Activated CD8-positive, alpha-beta T cell treated with anti-CD3 and anti-CD28 coated beads, Interleukin-2, amount 10 ng/mL, durations not matched to agents 7 days and 5 days (primary cell): ENCODE measurements around the gene LSAMP. TPM values are rescaled to one million over a fixed set of nuclear protein-coding genes. Genes with fewer than 3 reads are reported as not detected.

Source experiments
- ATAC-seq: fragments of 150-1000 bp; cut with Tn5 transposase; one replicate; pipeline ENCODE4 v1.10.0; 2021; ENCODE audit warnings: moderate library complexity
- CTCF ChIA-PET: fragments of 350-600 bp; sonication (Branson Sonifier 250); formaldehyde crosslinking; loops from one replicate; lab custom pipeline; 2021; ENCODE audit warnings: antibody characterized with exemption; lab: Charles Lee
- POLR2A ChIA-PET: fragments of 350-600 bp; sonication (Branson Sonifier 250); formaldehyde crosslinking; loops from one replicate; lab custom pipeline; 2021; ENCODE audit warnings: antibody characterized with exemption; lab: Charles Lee
- DNase-seq: peaks from one replicate; pipeline ENCODE4 v3.0.0-alpha.2; 2020
- H3K27ac Mint-ChIP-seq: one replicate; pipeline ENCODE4 v1.8.0; 2021; ENCODE audit warnings: mild to moderate bottlenecking, mixed read lengths
- H3K27me3 Mint-ChIP-seq: one replicate; pipeline ENCODE4 v1.8.0; 2021; ENCODE audit warnings: low read depth, mixed read lengths
- H3K36me3 Mint-ChIP-seq: one replicate; pipeline ENCODE4 v1.8.0; 2021; ENCODE audit warnings: low read depth, mixed read lengths
- H3K4me1 Mint-ChIP-seq: one replicate; pipeline ENCODE4 v1.8.0; 2021; ENCODE audit warnings: low read depth, mixed read lengths
- H3K4me3 Mint-ChIP-seq: one replicate; pipeline ENCODE4 v1.8.0; 2021; ENCODE audit warnings: mild to moderate bottlenecking, mixed read lengths
- H3K9me3 Mint-ChIP-seq: one replicate; pipeline ENCODE4 v1.8.0; 2022; ENCODE audit warnings: mixed read lengths; ENCODE audit not compliant: insufficient read depth
- total RNA-seq, 2 experiments: library from RNA; stranded (reverse); gene quantifications; one replicate each; pipeline ENCODE4 v1.2.3, GENCODE V29; 2021

Gene LSAMP
- total RNA-seq, 2 experiments from 2014 or later, result not detected

DNA sequence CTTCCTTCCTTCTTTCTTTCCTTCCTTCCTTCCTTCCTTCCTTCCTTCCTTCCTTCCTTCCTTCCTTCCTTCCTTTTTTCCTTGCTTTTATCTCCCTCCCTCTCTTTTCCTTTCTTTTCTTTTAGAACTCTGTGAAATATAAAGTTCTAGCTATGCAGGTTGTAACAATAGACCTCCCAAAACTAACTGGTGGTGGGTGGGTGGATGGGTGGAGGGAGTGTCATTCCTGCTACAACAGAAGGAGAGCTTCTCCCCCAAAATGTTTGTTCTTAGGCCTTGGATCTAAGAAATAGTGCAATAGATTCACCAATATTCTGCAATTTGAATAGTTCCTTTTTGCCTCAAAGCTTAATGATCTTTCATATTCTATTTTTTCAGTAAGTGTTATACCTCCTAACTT, 606.0 kb downstream of the LSAMP start:
- no peak for ATAC-seq
- ChIA-PET POLR2A (interaction anchor here (1.1 kb wide), 1 partner anchor 32 kb away, joined by 3 read pairs; no protein-coding TSS in a partner anchor), CTCF (interaction anchor here (0.7 kb wide), 1 partner anchor 55 kb away, joined by 4 read pairs; no protein-coding TSS in a partner anchor)
- Mint-ChIP-seq H3K4me3 (no peak overlapping the region), H3K36me3 (no peaks in the 10 kb centered on the region), H3K27ac (no peak overlapping the region), H3K27me3 (peaks cover 8% of the 10 kb centered on the region), H3K4me1 (no peaks in the 10 kb centered on the region), H3K9me3 (no peaks in the 10 kb centered on the region)
- no peak for DNase-seq

- Mint-ChIP-seq H3K4me3 (no peak overlapping the region), H3K4me1 (no peaks in the 10 kb centered on the region), H3K9me3 (no peaks in the 10 kb centered on the region), H3K36me3 (no peaks in the 10 kb centered on the region), H3K27ac (no peak overlapping the region), H3K27me3 (peaks cover 9% of the 10 kb centered on the region)
- ATAC-seq (no peak), DNase-seq (no peak)
- POLR2A ChIA-PET, result interaction anchor here (1.1 kb wide), 1 partner anchor 32 kb away, joined by 3 read pairs; no protein-coding TSS in a partner anchor
- CTCF ChIA-PET, result no interaction called here
Measured at GRCh38 chr3:115838786-115839185, 606.5 kb downstream of the LSAMP start.

- ChIA-PET POLR2A (no interaction called here), CTCF (interaction anchor here (2.3 kb wide), 1 partner anchor 22 kb away, joined by 7 read pairs; no protein-coding TSS in a partner anchor)
- peaks cover 13% of the 10 kb centered on the region for H3K27me3 Mint-ChIP-seq
- DNase-seq (no peak), ATAC-seq (no peak)
- no peaks in the 10 kb centered on the region for H3K36me3 Mint-ChIP-seq
- H3K4me3 Mint-ChIP-seq, result no peak overlapping the region
- no peaks in the 10 kb centered on the region for H3K4me1 Mint-ChIP-seq
- no peaks in the 10 kb centered on the region for H3K9me3 Mint-ChIP-seq
- no peak overlapping the region for H3K27ac Mint-ChIP-seq
Measured at GRCh38 chr3:115836944-115837343, 608.3 kb downstream of the LSAMP start.

DNA sequence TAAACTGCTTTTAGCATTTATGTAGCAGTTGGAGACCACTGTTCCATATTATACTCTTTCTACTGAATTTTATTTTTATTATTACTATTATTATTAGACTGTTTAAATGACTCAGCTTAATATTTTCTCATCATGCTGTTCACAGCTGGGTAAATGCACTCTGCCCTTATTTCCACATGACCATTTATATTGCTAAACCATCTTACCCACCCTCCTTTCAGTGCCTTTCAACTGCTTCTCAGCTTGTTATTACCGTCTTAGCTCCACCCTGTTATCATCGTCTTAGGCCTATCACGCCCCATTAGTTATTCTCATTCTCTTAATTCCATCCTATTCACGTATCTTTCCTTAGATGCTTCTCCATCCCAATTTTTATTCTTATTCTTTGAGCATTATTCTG, 609.3 kb downstream of the LSAMP start:
- CTCF ChIA-PET, result interaction anchor here (0.7 to 2.3 kb wide), 4 partner anchors 15 to 617 kb away, joined by 3 to 7 read pairs (median 3); no protein-coding TSS in a partner anchor
- no peak for DNase-seq
- Mint-ChIP-seq H3K9me3 (no peaks in the 10 kb centered on the region), H3K36me3 (no peaks in the 10 kb centered on the region), H3K27me3 (peaks cover 15% of the 10 kb centered on the region), H3K4me3 (no peak overlapping the region), H3K4me1 (no peaks in the 10 kb centered on the region), H3K27ac (no peak overlapping the region)
- no peak for ATAC-seq
- POLR2A ChIA-PET, result interaction anchor here (0.6 kb wide), 1 partner anchor 1155 kb away, joined by 3 read pairs; no protein-coding TSS in a partner anchor

DNA sequence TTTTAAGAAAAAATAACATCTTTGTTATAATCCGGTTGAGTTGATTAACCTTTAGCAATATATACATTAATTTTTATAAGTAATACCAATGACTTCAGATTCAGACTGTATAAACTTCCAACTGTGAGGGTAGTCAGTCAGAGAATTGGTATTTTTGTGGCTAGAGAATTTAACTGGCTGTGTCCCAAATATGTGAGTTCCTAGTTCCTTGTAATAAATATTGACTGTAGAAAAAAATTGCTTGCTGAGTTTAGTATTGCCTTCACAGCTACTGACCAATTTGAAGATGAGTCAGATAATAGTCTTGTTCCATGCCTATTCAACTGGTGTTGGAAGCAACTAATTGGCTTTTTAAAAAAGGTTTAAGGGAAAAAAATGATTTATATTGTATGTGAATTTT, 611.2 kb downstream of the LSAMP start:
- ChIA-PET CTCF (no interaction called here), POLR2A (no interaction called here)
- ATAC-seq (no peak), DNase-seq (no peak)
- Mint-ChIP-seq H3K27ac (no peak overlapping the region), H3K36me3 (no peaks in the 10 kb centered on the region), H3K4me3 (no peak overlapping the region), H3K9me3 (no peaks in the 10 kb centered on the region), H3K27me3 (peaks cover 20% of the 10 kb centered on the region), H3K4me1 (no peaks in the 10 kb centered on the region)

DNA sequence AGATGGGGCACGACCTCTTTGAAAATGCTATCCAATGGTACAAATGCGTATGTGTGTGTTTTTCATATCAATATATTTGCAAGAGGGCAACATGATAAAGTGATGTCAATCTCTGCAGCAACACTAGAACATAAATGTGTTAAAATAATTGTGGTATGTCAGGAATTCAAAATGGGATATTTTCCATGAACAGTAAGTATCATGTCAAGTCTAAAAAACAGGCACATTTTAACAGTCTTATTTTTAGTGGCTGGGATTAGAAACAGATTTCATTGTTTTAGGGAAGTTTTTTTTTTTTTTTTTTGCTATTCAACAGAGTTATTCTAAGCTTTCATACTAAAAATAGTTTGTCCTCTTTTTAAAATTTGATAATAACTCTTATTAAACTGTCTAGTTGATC, 612.2 kb downstream of the LSAMP start:
- Mint-ChIP-seq H3K4me3 (no peak overlapping the region), H3K27me3 (peaks cover 25% of the 10 kb centered on the region), H3K4me1 (no peaks in the 10 kb centered on the region), H3K36me3 (no peaks in the 10 kb centered on the region), H3K9me3 (no peaks in the 10 kb centered on the region), H3K27ac (no peak overlapping the region)
- DNase-seq, result no peak
- ATAC-seq, result no peak
- CTCF ChIA-PET, result interaction anchor here (1.5 kb wide), 1 partner anchor 9 kb away, joined by 3 read pairs; no protein-coding TSS in a partner anchor
- POLR2A ChIA-PET, result no interaction called here

GRCh38 chr3:115832265-115832664, 613.0 kb downstream of the LSAMP start:
- Mint-ChIP-seq H3K36me3 (no peaks in the 10 kb centered on the region), H3K9me3 (no peaks in the 10 kb centered on the region), H3K27me3 (peaks cover 24% of the 10 kb centered on the region), H3K27ac (no peak overlapping the region), H3K4me3 (no peak overlapping the region), H3K4me1 (no peaks in the 10 kb centered on the region)
- ChIA-PET POLR2A (no interaction called here), CTCF (interaction anchor here (1.3 to 1.6 kb wide), 3 partner anchors 9 to 17 kb away, joined by 3 to 5 read pairs (median 3); no protein-coding TSS in a partner anchor)
- ATAC-seq, result no peak
- no peak for DNase-seq

- Mint-ChIP-seq H3K36me3 (no peaks in the 10 kb centered on the region), H3K4me3 (no peak overlapping the region), H3K27ac (no peak overlapping the region), H3K4me1 (no peaks in the 10 kb centered on the region), H3K27me3 (peaks cover 24% of the 10 kb centered on the region), H3K9me3 (no peaks in the 10 kb centered on the region)
- ATAC-seq, result no peak
- CTCF ChIA-PET, result interaction anchor here (1.3 to 1.6 kb wide), 3 partner anchors 10 to 17 kb away, joined by 3 to 5 read pairs (median 3); no protein-coding TSS in a partner anchor
- no peak for DNase-seq
- POLR2A ChIA-PET, result no interaction called here
Measured at GRCh38 chr3:115831864-115832263, 613.4 kb downstream of the LSAMP start.

DNA sequence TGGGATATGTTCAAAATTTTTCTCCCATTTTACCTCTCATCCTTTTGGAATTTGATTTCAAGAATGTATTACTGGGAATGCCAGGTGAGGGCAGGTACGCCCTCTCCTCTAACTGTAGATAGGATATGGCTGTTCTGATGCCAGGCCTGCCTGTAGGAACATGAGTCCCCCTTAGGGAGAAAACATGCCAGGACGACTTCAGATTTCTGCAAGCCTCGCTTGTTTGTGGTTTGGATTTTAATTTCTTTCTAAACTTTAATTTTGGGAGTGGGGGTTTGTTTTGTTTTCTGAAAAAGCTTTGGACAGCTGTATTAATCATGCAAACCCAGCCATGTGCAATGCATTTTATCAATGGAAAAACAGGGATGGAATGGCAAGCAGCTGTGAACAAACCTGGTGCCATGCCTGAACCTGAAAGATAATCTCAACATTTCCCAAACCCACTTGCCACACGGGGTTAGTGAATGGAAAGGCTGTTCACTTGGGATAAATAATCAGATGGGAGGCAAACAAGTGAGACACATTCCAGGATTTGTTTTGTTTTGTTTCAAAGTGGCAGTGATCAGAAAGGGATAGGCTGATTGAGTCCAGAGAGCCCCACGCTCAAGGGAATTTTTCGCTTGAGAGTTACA, 614.4 kb downstream of the LSAMP start:
- Mint-ChIP-seq H3K4me1 (no peaks in the 10 kb centered on the region), H3K4me3 (no peak overlapping the region), H3K27ac (no peak overlapping the region), H3K36me3 (no peaks in the 10 kb centered on the region), H3K27me3 (peaks cover 25% of the 10 kb centered on the region), H3K9me3 (no peaks in the 10 kb centered on the region)
- POLR2A ChIA-PET, result no interaction called here
- DNase-seq (no peak), ATAC-seq (no peak)
- CTCF ChIA-PET, result no interaction called here

DNA sequence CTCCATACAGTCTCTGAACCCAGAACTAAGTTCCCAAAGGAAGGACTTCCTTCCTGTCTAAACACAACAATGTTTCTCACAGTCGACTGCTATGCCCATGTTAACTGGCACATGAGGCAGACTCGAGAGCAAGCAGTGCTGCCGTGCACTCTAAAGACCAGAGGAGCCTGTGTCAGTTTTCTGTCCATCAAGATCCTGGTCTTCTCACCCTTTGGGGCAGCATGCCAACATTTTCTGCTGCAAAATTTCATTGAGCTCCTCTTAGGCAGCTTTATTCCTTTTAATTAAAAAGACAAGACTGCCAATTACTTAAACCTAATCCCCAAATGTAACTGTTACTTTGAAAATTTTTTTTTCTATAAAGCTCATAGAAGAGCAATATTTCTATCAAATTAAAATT, 616.9 kb downstream of the LSAMP start:
- POLR2A ChIA-PET, result no interaction called here

DNA sequence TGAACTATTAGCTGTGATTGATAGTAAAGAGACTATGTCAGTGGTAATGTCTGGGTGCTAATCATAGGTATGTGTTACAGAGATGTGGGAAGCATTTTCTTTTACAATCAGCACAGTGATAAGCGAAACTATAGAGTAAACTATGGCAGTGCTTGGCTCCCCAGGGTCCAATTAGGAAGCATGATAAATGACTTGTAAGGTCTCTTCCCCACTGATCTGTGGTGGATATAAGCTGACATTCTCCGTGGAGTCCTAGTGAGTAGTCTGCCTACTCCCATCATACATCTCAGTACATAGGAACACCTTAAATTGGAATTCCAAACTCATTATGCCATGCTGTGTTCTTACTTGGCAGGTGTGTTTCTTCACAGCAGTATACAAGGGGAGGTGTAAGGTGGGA, 617.8 kb downstream of the LSAMP start:
- ATAC-seq, result no peak
- H3K27ac Mint-ChIP-seq, result no peak overlapping the region
- H3K36me3 Mint-ChIP-seq, result no peaks in the 10 kb centered on the region
- ChIA-PET POLR2A (no interaction called here), CTCF (interaction anchor here (1.6 kb wide), 1 partner anchor 43 kb away, joined by 7 read pairs; no protein-coding TSS in a partner anchor)
- no peaks in the 10 kb centered on the region for H3K9me3 Mint-ChIP-seq
- H3K27me3 Mint-ChIP-seq, result peaks cover 18% of the 10 kb centered on the region
- H3K4me3 Mint-ChIP-seq, result no peak overlapping the region
- DNase-seq, result no peak
- no peaks in the 10 kb centered on the region for H3K4me1 Mint-ChIP-seq

More for the DNA sequence above, 616.9 kb downstream of the LSAMP start:
- CTCF ChIA-PET, result interaction anchor here (1.6 kb wide), 1 partner anchor 44 kb away, joined by 7 read pairs; no protein-coding TSS in a partner anchor
- Mint-ChIP-seq H3K27me3 (peaks cover 22% of the 10 kb centered on the region), H3K36me3 (no peaks in the 10 kb centered on the region), H3K4me3 (no peak overlapping the region), H3K4me1 (no peaks in the 10 kb centered on the region), H3K9me3 (no peaks in the 10 kb centered on the region), H3K27ac (no peak overlapping the region)
- DNase-seq (no peak), ATAC-seq (no peak)

DNA sequence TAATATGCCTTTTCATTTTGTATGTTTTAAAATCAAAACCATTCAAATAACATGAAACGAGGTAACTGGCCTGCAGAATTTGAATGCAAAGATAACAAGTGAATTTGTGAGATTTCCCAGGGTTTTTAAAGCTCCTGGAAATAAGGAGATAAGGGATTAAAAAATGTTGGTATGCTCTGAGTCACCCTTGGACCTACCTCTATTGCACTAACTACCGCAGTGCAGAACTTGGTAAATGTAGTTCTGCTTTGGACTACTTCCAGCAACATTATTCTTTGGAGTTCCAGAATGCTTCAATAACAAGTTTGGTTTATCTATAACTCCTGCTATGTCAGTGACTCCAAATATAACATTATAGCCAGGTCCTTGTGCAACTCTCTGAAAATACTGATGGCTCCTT, 620.2 kb downstream of the LSAMP start:
- DNase-seq (no peak), ATAC-seq (no peak)
- Mint-ChIP-seq H3K36me3 (no peaks in the 10 kb centered on the region), H3K4me1 (no peaks in the 10 kb centered on the region), H3K4me3 (no peak overlapping the region), H3K27ac (no peak overlapping the region), H3K9me3 (no peaks in the 10 kb centered on the region), H3K27me3 (peaks cover 13% of the 10 kb centered on the region)
- POLR2A ChIA-PET, result no interaction called here
- CTCF ChIA-PET, result no interaction called here
